WTC11 (cell line): Measurements from ENCODE around the gene PHAF1. TPM values are rescaled to one million over a fixed set of nuclear protein-coding genes. Genes with fewer than 3 reads are reported as not detected.

ENCODE experiments used
- ATAC-seq: fragments of 200-7000 bp; cut with Tn5 transposase; 2 replicates; pipeline ENCODE4 v1.10.0; 2021; ENCODE audit warnings: mild to moderate bottlenecking, moderate library complexity
- CTCF ChIA-PET: fragments of 300-600 bp; sonication (Branson Sonifier 250); formaldehyde crosslinking; loops from one replicate; lab custom pipeline; 2021; ENCODE audit warnings: antibody characterized with exemption; lab: Charles Lee
- POLR2A ChIA-PET: fragments of 350-600 bp; sonication (Branson Sonifier 250); formaldehyde crosslinking; loops from one replicate; lab custom pipeline; 2021; ENCODE audit warnings: antibody characterized with exemption; lab: Charles Lee
- DNase-seq: peaks from one replicate; pipeline ENCODE4 v3.0.0; 2021; ENCODE audit warnings: low spot score
- H3K27ac Mint-ChIP-seq: 2 replicates; pipeline ENCODE4 v1.8.0; 2021; ENCODE audit warnings: mixed read lengths
- H3K27me3 Mint-ChIP-seq: 2 replicates; pipeline ENCODE4 v1.8.0; 2021; ENCODE audit warnings: low read depth, mild to moderate bottlenecking, moderate library complexity, mixed read lengths
- H3K36me3 Mint-ChIP-seq: 2 replicates; pipeline ENCODE4 v1.8.0; 2021; ENCODE audit warnings: mixed read lengths
- H3K4me1 Mint-ChIP-seq: 2 replicates; pipeline ENCODE4 v1.8.0; 2022; ENCODE audit warnings: mixed read lengths
- H3K4me3 Mint-ChIP-seq: 2 replicates; pipeline ENCODE4 v1.8.0; 2021; ENCODE audit warnings: mild to moderate bottlenecking, moderate library complexity, mixed read lengths
- H3K9me3 Mint-ChIP-seq: 2 replicates; pipeline ENCODE4 v1.8.0; 2021; ENCODE audit warnings: mixed read lengths
- ARID4B ChIP-seq: sonication (generic); formaldehyde crosslinking; IDR thresholded peaks from 2 replicates; pipeline ENCODE4 v1.8.0; 2023; ENCODE audit warnings: missing genetic modification reagents, mild to moderate bottlenecking, borderline replicate concordance
- CTCF ChIP-seq: fragments of 200-600 bp; IDR thresholded peaks from 2 replicates; pipeline ENCODE4 v1.8.0; 2022; ENCODE audit warnings: antibody characterized with exemption
- ELF4 ChIP-seq: sonication (generic); formaldehyde crosslinking; IDR thresholded peaks from 2 replicates; pipeline ENCODE4 v1.8.1; 2022; ENCODE audit warnings: low read depth, mild to moderate bottlenecking, moderate library complexity, missing genetic modification reagents
- FOXK1 ChIP-seq: sonication (generic); formaldehyde crosslinking; IDR thresholded peaks from 2 replicates; pipeline ENCODE4 v1.8.0; 2022; ENCODE audit warnings: mild to moderate bottlenecking, moderate library complexity, missing genetic modification reagents
- JUN ChIP-seq: sonication (generic); formaldehyde crosslinking; IDR thresholded peaks from 2 replicates; pipeline ENCODE4 v1.8.0; 2023; ENCODE audit warnings: mild to moderate bottlenecking, missing genetic modification reagents
- KAT7 ChIP-seq: sonication (generic); formaldehyde crosslinking; IDR thresholded peaks from 2 replicates; pipeline ENCODE4 v1.8.1; 2023; ENCODE audit warnings: missing genetic modification reagents, mild to moderate bottlenecking, borderline replicate concordance
- NFYB ChIP-seq: sonication (generic); formaldehyde crosslinking; conservative IDR thresholded peaks from 2 replicates; pipeline ENCODE4 v1.8.0; 2022; ENCODE audit warnings: low read depth, missing genetic modification reagents
- NR1H2 ChIP-seq: sonication (generic); formaldehyde crosslinking; IDR thresholded peaks from 2 replicates; pipeline ENCODE4 v1.9.0; 2021; ENCODE audit warnings: mild to moderate bottlenecking, moderate library complexity, missing genetic modification reagents
- NR3C1 ChIP-seq: sonication (generic); formaldehyde crosslinking; conservative IDR thresholded peaks from 2 replicates; pipeline ENCODE4 v1.8.1; 2023; ENCODE audit warnings: low read depth, mild to moderate bottlenecking, missing genetic modification reagents
- SMAD4 ChIP-seq: sonication (generic); formaldehyde crosslinking; IDR thresholded peaks from 2 replicates; pipeline ENCODE4 v1.8.0; 2022; ENCODE audit warnings: mild to moderate bottlenecking, missing genetic modification reagents
- ZNF423 ChIP-seq: fragments of 250-450 bp; sonication (Bioruptor Pico); IDR thresholded peaks from 2 replicates; pipeline ENCODE4 v2.1.2; 2022; ENCODE audit warnings: mild to moderate bottlenecking, moderate library complexity
- ZNF671 ChIP-seq: fragments of 250-450 bp; sonication (Bioruptor Pico); IDR thresholded peaks from 2 replicates; pipeline ENCODE4 v1.8.0; 2021; ENCODE audit warnings: mild to moderate bottlenecking
- total RNA-seq: library from RNA; stranded (reverse); gene quantifications from 3 replicates; pipeline ENCODE4 v1.2.3, GENCODE V29; 2021
- TF ChIP-seq, protein P1 (sequence below): sonication (generic); formaldehyde crosslinking; IDR thresholded peaks from 2 replicates; pipeline ENCODE4 v1.8.1; 2023; ENCODE audit warnings: mild to moderate bottlenecking, missing genetic modification reagents, moderate library complexity
- TF ChIP-seq, protein P2 (sequence below): sonication (generic); formaldehyde crosslinking; IDR thresholded peaks from 2 replicates; pipeline ENCODE4 v1.8.0; 2022; ENCODE audit warnings: mild to moderate bottlenecking, missing genetic modification reagents
- TF ChIP-seq, protein P3 (sequence below): sonication (generic); formaldehyde crosslinking; IDR thresholded peaks from 2 replicates; pipeline ENCODE4 v1.8.1; 2023; ENCODE audit warnings: mild to moderate bottlenecking, moderate library complexity, missing genetic modification reagents
- TF ChIP-seq, protein P4 (sequence below): fragments of 250-450 bp; sonication (Bioruptor Pico); IDR thresholded peaks from 2 replicates; pipeline ENCODE4 v1.8.0; 2021; ENCODE audit warnings: mild to moderate bottlenecking

PHAF1 gene
- total RNA-seq, 1 experiment from 2014 or later: 18.8 TPM

DNA sequence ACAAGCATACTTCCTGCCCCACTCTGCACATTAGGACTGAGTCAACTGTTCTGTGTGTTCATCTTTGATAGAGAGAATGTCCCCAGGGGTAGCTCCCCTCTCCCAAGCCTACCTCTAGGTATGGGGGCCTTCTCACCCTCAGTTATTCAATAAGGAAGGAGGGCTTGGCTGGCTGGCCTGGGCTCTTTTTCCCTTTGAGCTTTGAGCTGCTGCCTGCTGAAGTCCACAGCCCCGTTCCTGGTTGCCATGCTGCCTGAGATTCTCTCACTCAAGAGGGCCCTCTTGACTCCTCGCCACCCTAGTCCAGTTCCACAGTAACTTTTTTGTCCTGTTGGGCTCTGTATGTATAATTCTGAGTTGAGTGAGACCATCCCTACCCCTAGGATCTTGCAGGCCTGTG, 36.0 kb downstream of the PHAF1 start (continued):
- TF ChIP-seq JUN (CRISPR knock-in tag): no peak

- Mint-ChIP-seq H3K27ac (no peak overlapping the region), H3K4me1 (peaks cover 7% of the 10 kb centered on the region), H3K27me3 (peaks cover 16% of the 10 kb centered on the region), H3K9me3 (no peaks in the 10 kb centered on the region), H3K4me3 (no peak overlapping the region)
- DNase-seq: no peak
- ChIA-PET POLR2A (no interaction called here), CTCF (interaction anchor here (0.9 to 3.6 kb wide), 3 partner anchors 9 to 186 kb away, joined by 3 to 10 read pairs (median 4); partner anchors contain the start of gene CES3)
- TF ChIP-seq NR1H2 (CRISPR knock-in tag) (no peak), ELF4 (CRISPR knock-in tag) (no peak), ZNF671 (no peak), ARID4B (no peak), FOXK1 (CRISPR knock-in tag) (no peak), SMAD4 (no peak), KAT7 (CRISPR knock-in tag) (no peak), NR3C1 (no peak)
- TF ChIP-seq, protein P1, sequence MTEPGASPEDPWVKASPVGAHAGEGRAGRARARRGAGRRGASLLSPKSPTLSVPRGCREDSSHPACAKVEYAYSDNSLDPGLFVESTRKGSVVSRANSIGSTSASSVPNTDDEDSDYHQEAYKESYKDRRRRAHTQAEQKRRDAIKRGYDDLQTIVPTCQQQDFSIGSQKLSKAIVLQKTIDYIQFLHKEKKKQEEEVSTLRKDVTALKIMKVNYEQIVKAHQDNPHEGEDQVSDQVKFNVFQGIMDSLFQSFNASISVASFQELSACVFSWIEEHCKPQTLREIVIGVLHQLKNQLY: no peak
- TF ChIP-seq, protein P2, sequence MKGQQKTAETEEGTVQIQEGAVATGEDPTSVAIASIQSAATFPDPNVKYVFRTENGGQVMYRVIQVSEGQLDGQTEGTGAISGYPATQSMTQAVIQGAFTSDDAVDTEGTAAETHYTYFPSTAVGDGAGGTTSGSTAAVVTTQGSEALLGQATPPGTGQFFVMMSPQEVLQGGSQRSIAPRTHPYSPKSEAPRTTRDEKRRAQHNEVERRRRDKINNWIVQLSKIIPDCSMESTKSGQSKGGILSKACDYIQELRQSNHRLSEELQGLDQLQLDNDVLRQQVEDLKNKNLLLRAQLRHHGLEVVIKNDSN (CRISPR knock-in tag): no peak
- TF ChIP-seq, protein P3, sequence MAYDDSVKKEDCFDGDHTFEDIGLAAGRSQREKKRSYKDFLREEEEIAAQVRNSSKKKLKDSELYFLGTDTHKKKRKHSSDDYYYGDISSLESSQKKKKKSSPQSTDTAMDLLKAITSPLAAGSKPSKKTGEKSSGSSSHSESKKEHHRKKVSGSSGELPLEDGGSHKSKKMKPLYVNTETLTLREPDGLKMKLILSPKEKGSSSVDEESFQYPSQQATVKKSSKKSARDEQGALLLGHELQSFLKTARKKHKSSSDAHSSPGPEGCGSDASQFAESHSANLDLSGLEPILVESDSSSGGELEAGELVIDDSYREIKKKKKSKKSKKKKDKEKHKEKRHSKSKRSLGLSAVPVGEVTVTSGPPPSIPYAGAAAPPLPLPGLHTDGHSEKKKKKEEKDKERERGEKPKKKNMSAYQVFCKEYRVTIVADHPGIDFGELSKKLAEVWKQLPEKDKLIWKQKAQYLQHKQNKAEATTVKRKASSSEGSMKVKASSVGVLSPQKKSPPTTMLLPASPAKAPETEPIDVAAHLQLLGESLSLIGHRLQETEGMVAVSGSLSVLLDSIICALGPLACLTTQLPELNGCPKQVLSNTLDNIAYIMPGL (CRISPR knock-in tag): no peak
- TF ChIP-seq, all 79 proteins: peak for 0
- H3K36me3 Mint-ChIP-seq: peaks cover 25% of the 10 kb centered on the region
- ATAC-seq: no peak
Observed at GRCh38 chr16:67146523-67147357, 37.0 kb downstream of the PHAF1 start.

- Mint-ChIP-seq H3K9me3 (no peaks in the 10 kb centered on the region), H3K4me3 (no peak overlapping the region), H3K36me3 (peaks cover 25% of the 10 kb centered on the region), H3K4me1 (peaks cover 8% of the 10 kb centered on the region), H3K27me3 (peaks cover 25% of the 10 kb centered on the region), H3K27ac (no peak overlapping the region)
- ChIA-PET CTCF (interaction anchor here (0.9 to 1.0 kb wide), 2 partner anchors 130 to 187 kb away, joined by 3 to 4 read pairs; partner anchors contain the start of gene CES3), POLR2A (no interaction called here)
- DNase-seq: no peak
- ATAC-seq: no peak
- TF ChIP-seq NFYB (CRISPR knock-in tag) (no peak), ZNF423 (no peak), CTCF (no peak)
- TF ChIP-seq, protein P3 (CRISPR knock-in tag): no peak
- TF ChIP-seq, protein P4, sequence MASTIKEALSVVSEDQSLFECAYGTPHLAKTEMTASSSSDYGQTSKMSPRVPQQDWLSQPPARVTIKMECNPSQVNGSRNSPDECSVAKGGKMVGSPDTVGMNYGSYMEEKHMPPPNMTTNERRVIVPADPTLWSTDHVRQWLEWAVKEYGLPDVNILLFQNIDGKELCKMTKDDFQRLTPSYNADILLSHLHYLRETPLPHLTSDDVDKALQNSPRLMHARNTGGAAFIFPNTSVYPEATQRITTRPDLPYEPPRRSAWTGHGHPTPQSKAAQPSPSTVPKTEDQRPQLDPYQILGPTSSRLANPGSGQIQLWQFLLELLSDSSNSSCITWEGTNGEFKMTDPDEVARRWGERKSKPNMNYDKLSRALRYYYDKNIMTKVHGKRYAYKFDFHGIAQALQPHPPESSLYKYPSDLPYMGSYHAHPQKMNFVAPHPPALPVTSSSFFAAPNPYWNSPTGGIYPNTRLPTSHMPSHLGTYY (CRISPR knock-in tag): no peak
- TF ChIP-seq, protein P1: no peak
Observed at GRCh38 chr16:67147437-67148140, 37.8 kb downstream of the PHAF1 start.
